Nephron progenitor cell (in vitro differentiated cells): Measurements from ENCODE around the gene GPR32.
A peak's percentile ranks its signal among the peaks of the same experiment; 100 is the strongest.

Experiments used
- DNase-seq: peaks from one replicate; pipeline ENCODE4 v3.0.0; 2021
- H3K27ac Mint-ChIP-seq: 2 replicates; pipeline ENCODE4 v1.8.0; 2021; ENCODE audit warnings: mild to moderate bottlenecking, moderate library complexity, mixed read lengths
- H3K27me3 Mint-ChIP-seq: 2 replicates; pipeline ENCODE4 v1.8.0; 2021; ENCODE audit warnings: mild to moderate bottlenecking, low read depth, mixed read lengths; ENCODE audit not compliant: poor library complexity
- H3K36me3 Mint-ChIP-seq: 2 replicates; pipeline ENCODE4 v1.8.0; 2021; ENCODE audit warnings: low read depth, mixed read lengths
- H3K4me1 Mint-ChIP-seq: 2 replicates; pipeline ENCODE4 v1.8.0; 2021; ENCODE audit warnings: mixed read lengths
- H3K4me3 Mint-ChIP-seq: 2 replicates; pipeline ENCODE4 v1.8.0; 2021; ENCODE audit warnings: mild to moderate bottlenecking, moderate library complexity, mixed read lengths
- H3K9me3 Mint-ChIP-seq: 2 replicates; pipeline ENCODE4 v1.8.0; 2021; ENCODE audit warnings: mild to moderate bottlenecking, moderate library complexity, mixed read lengths
- CTCF ChIP-seq: fragments of 200-600 bp; sonication (generic); IDR thresholded peaks from 2 replicates; pipeline ENCODE4 v1.5.0; 2021; ENCODE audit warnings: antibody characterized with exemption

Gene GPR32

GRCh38 chr19:50723735-50724521, 46.3 kb upstream of the GPR32 start:
- Mint-ChIP-seq H3K27ac (no peak overlapping the region), H3K4me1 (peaks cover 72% of the 10 kb centered on the region), H3K4me3 (peak overlapping the region; percentile 95), H3K36me3 (no peaks in the 10 kb centered on the region), H3K9me3 (no peaks in the 10 kb centered on the region), H3K27me3 (peaks cover 4% of the 10 kb centered on the region)
- no peak for TF ChIP-seq CTCF
- no peak for DNase-seq

GRCh38 chr19:50724522-50725217, 45.6 kb upstream of the GPR32 start:
- Mint-ChIP-seq H3K9me3 (no peaks in the 10 kb centered on the region), H3K27me3 (peaks cover 4% of the 10 kb centered on the region), H3K27ac (peak overlapping the region; percentile 75), H3K4me3 (peak overlapping the region; percentile 95), H3K36me3 (no peaks in the 10 kb centered on the region), H3K4me1 (peaks cover 72% of the 10 kb centered on the region)
- peak; percentile 74 for TF ChIP-seq CTCF
- DNase-seq = peak; percentile 100

- Mint-ChIP-seq H3K36me3 (no peaks in the 10 kb centered on the region), H3K27me3 (peaks cover under 1% of the 10 kb centered on the region), H3K9me3 (no peaks in the 10 kb centered on the region), H3K27ac (peak overlapping the region; percentile 91), H3K4me3 (peak overlapping the region; percentile 95), H3K4me1 (peaks cover 67% of the 10 kb centered on the region)
- no peak for DNase-seq
- no peak for TF ChIP-seq CTCF
These were observed 44.9 kb upstream of the GPR32 start for GRCh38 chr19:50725218-50725910.

GRCh38 chr19:50725911-50726230, 44.4 kb upstream of the GPR32 start:
- H3K27ac Mint-ChIP-seq = peak overlapping the region; percentile 91
- no peak for TF ChIP-seq CTCF
- DNase-seq = no peak
- H3K9me3 Mint-ChIP-seq = no peaks in the 10 kb centered on the region
- H3K27me3 Mint-ChIP-seq = no peaks in the 10 kb centered on the region
- no peaks in the 10 kb centered on the region for H3K36me3 Mint-ChIP-seq
- peaks cover 62% of the 10 kb centered on the region for H3K4me1 Mint-ChIP-seq
- H3K4me3 Mint-ChIP-seq = peak overlapping the region; percentile 95

- H3K4me3 Mint-ChIP-seq = peak overlapping the region; percentile 75
- no peak for TF ChIP-seq CTCF
- H3K9me3 Mint-ChIP-seq = no peaks in the 10 kb centered on the region
- no peak overlapping the region for H3K27ac Mint-ChIP-seq
- H3K27me3 Mint-ChIP-seq = peaks cover 7% of the 10 kb centered on the region
- peak; percentile 97 for DNase-seq
- no peaks in the 10 kb centered on the region for H3K36me3 Mint-ChIP-seq
- peaks cover 39% of the 10 kb centered on the region for H3K4me1 Mint-ChIP-seq
These were observed 42.1 kb upstream of the GPR32 start for GRCh38 chr19:50728084-50728737.
